ENCODE results near the gene RYR3.

The RYR3 gene

GRCh38 chr15:33600212-33600611 lies 289.4 kb downstream of the RYR3 start:
- DNase-seq (ENCODE audit: low read depth in 1 of 2, low spot score in 1 of 2) = peak; percentile 14 to 30
- TF ChIP-seq JUND (IDR thresholded peaks at IDR 0.05; ENCODE audit: low read depth) = no peak
- in situ Hi-C loops (cut with HindIII; ENCODE audit: low pct_unique_long_range_greater_than_20kb, low sequenced_read_pairs) = no loop called here

- no peak for TF ChIP-seq JUND (IDR thresholded peaks at IDR 0.05; ENCODE audit: low read depth)
- in situ Hi-C loops (cut with HindIII; ENCODE audit: low pct_unique_long_range_greater_than_20kb, low sequenced_read_pairs) = no loop called here
- no peak for DNase-seq (ENCODE audit: low read depth in 1 of 2, low spot score in 1 of 2)
Observed at GRCh38 chr15:33601461-33601860, 290.7 kb downstream of the RYR3 start.

GRCh38 chr15:33608714-33609113 lies 297.9 kb downstream of the RYR3 start:
- in situ Hi-C loops (cut with HindIII; ENCODE audit: low pct_unique_long_range_greater_than_20kb, low sequenced_read_pairs) = no loop called here
- no peak for TF ChIP-seq JUND (IDR thresholded peaks at IDR 0.05; ENCODE audit: low read depth)
- no peak for DNase-seq (ENCODE audit: low read depth in 1 of 2, low spot score in 1 of 2)

DNA sequence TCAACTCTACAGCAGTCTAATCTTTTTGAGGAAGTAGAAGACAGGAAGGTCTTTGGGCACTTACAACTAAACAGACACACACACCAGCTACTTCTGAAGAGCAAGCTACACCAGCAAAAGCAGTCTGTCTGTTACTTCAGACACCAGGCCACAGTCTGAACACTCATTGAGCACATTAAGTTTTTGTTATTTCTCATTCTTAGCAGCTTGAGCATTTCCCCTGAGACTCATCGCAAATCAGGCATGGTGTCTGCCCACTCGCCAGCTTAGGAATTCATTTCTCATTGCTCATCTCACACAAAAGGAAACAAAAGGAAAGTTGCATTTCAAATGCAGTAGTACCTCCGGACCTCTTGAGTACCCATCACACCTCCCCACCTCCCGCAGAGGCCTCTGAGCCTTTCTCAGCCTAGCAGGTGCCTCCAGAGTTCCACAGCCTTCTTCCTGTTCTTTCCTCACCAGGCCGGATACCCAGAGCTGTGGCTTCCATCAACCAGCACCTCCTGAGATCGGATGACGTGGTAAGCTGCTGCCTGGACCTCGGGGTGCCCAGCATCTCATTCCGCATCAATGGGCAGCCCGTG lies 302.0 kb downstream of the RYR3 start:
- in situ Hi-C loops (cut with HindIII; ENCODE audit: low pct_unique_long_range_greater_than_20kb, low sequenced_read_pairs) = no loop called here
- DNase-seq (ENCODE audit: low read depth in 1 of 2, low spot score in 1 of 2) = no peak
- TF ChIP-seq JUND (IDR thresholded peaks at IDR 0.05; ENCODE audit: low read depth) = no peak

GRCh38 chr15:33616475-33616874 lies 305.7 kb downstream of the RYR3 start:
- in situ Hi-C loops (cut with HindIII; ENCODE audit: low pct_unique_long_range_greater_than_20kb, low sequenced_read_pairs) = no loop called here
- no peak for DNase-seq (ENCODE audit: low read depth in 1 of 2, low spot score in 1 of 2)
- no peak for TF ChIP-seq JUND (IDR thresholded peaks at IDR 0.05; ENCODE audit: low read depth)

- TF ChIP-seq JUND (IDR thresholded peaks at IDR 0.05; ENCODE audit: low read depth) = no peak
- DNase-seq (ENCODE audit: low read depth in 1 of 2, low spot score in 1 of 2) = no peak
- in situ Hi-C loops (cut with HindIII; ENCODE audit: low pct_unique_long_range_greater_than_20kb, low sequenced_read_pairs) = no loop called here
Observed at GRCh38 chr15:33618350-33618749, 307.6 kb downstream of the RYR3 start.

- TF ChIP-seq JUND (IDR thresholded peaks at IDR 0.05; ENCODE audit: low read depth) = no peak
- in situ Hi-C loops (cut with HindIII; ENCODE audit: low pct_unique_long_range_greater_than_20kb, low sequenced_read_pairs) = no loop called here
- DNase-seq (ENCODE audit: low read depth in 1 of 2, low spot score in 1 of 2) = no peak
Observed at GRCh38 chr15:33621141-33621540, 310.4 kb downstream of the RYR3 start.

DNA sequence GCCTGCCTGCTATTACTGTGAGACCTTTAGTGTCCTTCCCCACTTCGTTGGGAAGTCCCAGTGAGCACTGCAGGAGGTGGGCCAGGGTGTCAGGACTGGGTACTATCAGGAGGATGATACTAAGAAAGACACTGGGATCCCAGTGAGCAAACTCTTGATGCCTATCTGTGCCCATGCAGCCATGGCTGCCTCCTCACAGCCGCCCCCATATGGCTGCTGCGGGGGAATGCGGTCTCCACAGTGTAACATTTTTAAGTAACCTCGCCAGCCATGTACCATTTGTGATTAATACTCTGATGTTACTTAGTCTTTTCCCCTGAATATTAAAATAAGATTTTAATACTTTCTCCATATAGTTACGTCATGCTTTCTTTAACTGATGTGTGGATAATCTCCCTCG lies 312.2 kb downstream of the RYR3 start:
- no peak for TF ChIP-seq JUND (IDR thresholded peaks at IDR 0.05; ENCODE audit: low read depth)
- in situ Hi-C loops (cut with HindIII; ENCODE audit: low pct_unique_long_range_greater_than_20kb, low sequenced_read_pairs) = no loop called here
- no peak for DNase-seq (ENCODE audit: low read depth in 1 of 2, low spot score in 1 of 2)

- in situ Hi-C loops (cut with HindIII; ENCODE audit: low pct_unique_long_range_greater_than_20kb, low sequenced_read_pairs) = no loop called here
- DNase-seq (ENCODE audit: low read depth in 1 of 2, low spot score in 1 of 2) = no peak
- no peak for TF ChIP-seq JUND (IDR thresholded peaks at IDR 0.05; ENCODE audit: low read depth)
Observed at GRCh38 chr15:33624439-33624838, 313.7 kb downstream of the RYR3 start.

DNA sequence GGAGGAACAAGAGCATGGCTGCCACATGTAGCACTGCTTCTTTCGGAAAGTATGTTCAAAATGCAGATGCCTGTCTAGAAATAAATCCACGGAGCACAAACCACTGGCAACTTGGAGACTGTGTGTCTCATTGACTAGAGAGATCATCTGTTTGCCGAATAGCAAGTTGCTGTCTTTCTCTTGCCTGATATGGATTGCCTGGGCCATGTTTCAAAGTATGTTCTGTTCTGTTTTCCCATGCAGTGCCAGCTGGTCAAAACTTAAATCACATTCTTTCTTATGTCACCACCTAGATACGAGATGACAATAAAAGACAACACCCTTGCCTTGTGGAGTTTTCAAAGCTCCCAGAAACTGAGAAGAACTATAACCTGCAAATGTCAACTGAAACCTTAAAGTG lies 318.9 kb downstream of the RYR3 start:
- in situ Hi-C loops (cut with HindIII; ENCODE audit: low pct_unique_long_range_greater_than_20kb, low sequenced_read_pairs) = no loop called here
- no peak for TF ChIP-seq JUND (IDR thresholded peaks at IDR 0.05; ENCODE audit: low read depth)
- DNase-seq (ENCODE audit: low read depth in 1 of 2, low spot score in 1 of 2) = no peak

DNA sequence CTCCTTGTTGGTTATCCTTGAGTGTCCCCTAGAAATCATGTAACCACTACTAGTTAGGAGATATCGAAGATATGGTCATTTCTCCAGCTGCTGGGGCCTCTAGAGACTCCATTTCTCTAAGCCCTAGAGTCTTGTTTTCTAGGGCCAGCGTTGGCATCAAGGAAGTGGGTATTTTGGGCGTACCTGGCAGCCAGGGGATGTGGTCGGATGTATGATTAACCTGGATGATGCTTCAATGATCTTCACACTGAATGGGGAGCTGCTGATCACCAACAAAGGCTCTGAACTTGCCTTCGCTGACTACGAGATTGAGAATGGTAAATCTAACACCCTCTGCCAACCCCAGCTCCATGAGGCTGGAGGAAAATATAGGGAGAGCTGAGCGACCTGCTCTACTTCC lies 325.5 kb downstream of the RYR3 start:
- TF ChIP-seq JUND (IDR thresholded peaks at IDR 0.05; ENCODE audit: low read depth) = no peak
- no peak for DNase-seq (ENCODE audit: low read depth in 1 of 2, low spot score in 1 of 2)
- in situ Hi-C loops (cut with HindIII; ENCODE audit: low pct_unique_long_range_greater_than_20kb, low sequenced_read_pairs) = no loop called here

- in situ Hi-C loops (cut with HindIII; ENCODE audit: low pct_unique_long_range_greater_than_20kb, low sequenced_read_pairs) = no loop called here
- DNase-seq (ENCODE audit: low read depth in 1 of 2, low spot score in 1 of 2) = no peak
- no peak for TF ChIP-seq JUND (IDR thresholded peaks at IDR 0.05; ENCODE audit: low read depth)
Observed at GRCh38 chr15:33636958-33637357, 326.2 kb downstream of the RYR3 start.

- no peak for TF ChIP-seq JUND (IDR thresholded peaks at IDR 0.05; ENCODE audit: low read depth)
- in situ Hi-C loops (cut with HindIII; ENCODE audit: low pct_unique_long_range_greater_than_20kb, low sequenced_read_pairs) = no loop called here
- no peak for DNase-seq (ENCODE audit: low read depth in 1 of 2, low spot score in 1 of 2)
Observed at GRCh38 chr15:33638453-33638852, 327.7 kb downstream of the RYR3 start.

- no peak for TF ChIP-seq JUND (IDR thresholded peaks at IDR 0.05; ENCODE audit: low read depth)
- in situ Hi-C loops (cut with HindIII; ENCODE audit: low pct_unique_long_range_greater_than_20kb, low sequenced_read_pairs) = no loop called here
- DNase-seq (ENCODE audit: low read depth in 1 of 2, low spot score in 1 of 2) = no peak
Observed at GRCh38 chr15:33639051-33639450, 328.3 kb downstream of the RYR3 start.
